HEK293 (cell line): ENCODE data around the gene PLIN4.
A peak's percentile ranks its signal among the peaks of the same experiment; 100 is the strongest.

Experiments used
- HOXA7 ChIP-seq: sonication (generic); formaldehyde crosslinking; IDR thresholded peaks from 2 replicates; pipeline ENCODE4 v1.8.1; 2022; ENCODE audit warnings: missing genetic modification reagents, borderline replicate concordance
- SCRT2 ChIP-seq: fragments of 450-650 bp; formaldehyde crosslinking; IDR thresholded peaks from 2 replicates; pipeline ENCODE4 v1.5.1; 2016; ENCODE audit warnings: missing biosample characterization, missing genetic modification characterization
- ZBTB17 ChIP-seq: fragments of 450-650 bp; formaldehyde crosslinking; IDR thresholded peaks from 2 replicates; pipeline ENCODE4 v1.5.1; 2016; ENCODE audit warnings: missing biosample characterization, missing genetic modification characterization
- ZBTB20 ChIP-seq: fragments of 450-650 bp; formaldehyde crosslinking; IDR thresholded peaks from 2 replicates; pipeline ENCODE4 v1.5.1; 2016; ENCODE audit warnings: missing biosample characterization, missing genetic modification characterization
- ZBTB48 ChIP-seq: fragments of 450-650 bp; formaldehyde crosslinking; IDR thresholded peaks from 2 replicates; pipeline ENCODE4 v1.5.1; 2016; ENCODE audit warnings: missing biosample characterization, missing genetic modification characterization
- ZIC2 ChIP-seq: fragments of 450-650 bp; formaldehyde crosslinking; IDR thresholded peaks from 2 replicates; pipeline ENCODE4 v1.5.1; 2016; ENCODE audit warnings: missing biosample characterization, missing genetic modification characterization
- ZNF10 ChIP-seq: fragments of 450-650 bp; formaldehyde crosslinking; IDR thresholded peaks from 2 replicates; pipeline ENCODE4 v1.5.1; 2017; ENCODE audit warnings: missing biosample characterization, missing genetic modification characterization
- ZNF324 ChIP-seq: fragments of 450-650 bp; formaldehyde crosslinking; IDR thresholded peaks from 2 replicates; pipeline ENCODE4 v1.5.1; 2016; ENCODE audit warnings: missing biosample characterization, missing genetic modification characterization
- ZNF549 ChIP-seq: fragments of 450-650 bp; IDR thresholded peaks from 2 replicates; pipeline ENCODE4 v1.5.1; 2018; ENCODE audit warnings: missing biosample characterization, missing genetic modification characterization, mild to moderate bottlenecking, inconsistent platforms, moderate library complexity
- ZNF596 ChIP-seq: fragments of 450-650 bp; IDR thresholded peaks from 2 replicates; pipeline ENCODE4 v1.5.0; 2018; ENCODE audit warnings: missing biosample characterization, mild to moderate bottlenecking, missing genetic modification characterization, moderate library complexity
- ZNF626 ChIP-seq: fragments of 450-650 bp; sonication (Bioruptor Pico); formaldehyde crosslinking; IDR thresholded peaks from 2 replicates; pipeline ENCODE4 v1.5.1; 2018; ENCODE audit warnings: missing biosample characterization, missing genetic modification characterization, inconsistent platforms
- ZNF660 ChIP-seq: fragments of 450-650 bp; IDR thresholded peaks from 2 replicates; pipeline ENCODE4 v1.5.1; 2018; ENCODE audit warnings: missing biosample characterization, mild to moderate bottlenecking, missing genetic modification characterization
- ZNF76 ChIP-seq: fragments of 450-650 bp; formaldehyde crosslinking; IDR thresholded peaks from 2 replicates; pipeline ENCODE4; 2016; ENCODE audit warnings: low read depth, missing biosample characterization, missing genetic modification characterization, borderline replicate concordance
- ZNF830 ChIP-seq: fragments of 450-650 bp; IDR thresholded peaks from 2 replicates; pipeline ENCODE4 v1.5.0; 2018; ENCODE audit warnings: missing biosample characterization, missing genetic modification characterization, low read depth, mild to moderate bottlenecking, moderate library complexity
- TF ChIP-seq, protein P1 (sequence below): fragments of 450-650 bp; formaldehyde crosslinking; IDR thresholded peaks from 2 replicates; pipeline ENCODE4 v1.5.1; 2016; ENCODE audit warnings: missing biosample characterization, missing genetic modification characterization, borderline replicate concordance
- TF ChIP-seq, protein P2 (sequence below): fragments of 450-650 bp; formaldehyde crosslinking; IDR thresholded peaks from 2 replicates; pipeline ENCODE4 v1.5.1; 2016; ENCODE audit warnings: missing biosample characterization, missing genetic modification characterization
- TF ChIP-seq, protein P3 (sequence below): fragments of 450-650 bp; formaldehyde crosslinking; IDR thresholded peaks from 2 replicates; pipeline ENCODE4 v1.5.1; 2016; ENCODE audit warnings: missing biosample characterization, missing genetic modification characterization
- TF ChIP-seq, protein P4 (sequence below): fragments of 450-650 bp; formaldehyde crosslinking; IDR thresholded peaks from 2 replicates; pipeline ENCODE4 v1.5.1; 2016; ENCODE audit warnings: missing biosample characterization, missing genetic modification characterization, low read depth
- TF ChIP-seq, protein P5 (sequence below): fragments of 450-650 bp; formaldehyde crosslinking; IDR thresholded peaks from 2 replicates; pipeline ENCODE4 v1.5.1; 2016; ENCODE audit warnings: missing biosample characterization, missing genetic modification characterization
- TF ChIP-seq, protein P6 (sequence below): fragments of 450-650 bp; formaldehyde crosslinking; IDR thresholded peaks from 2 replicates; pipeline ENCODE4 v1.5.1; 2016; ENCODE audit warnings: missing biosample characterization, missing genetic modification characterization

PLIN4 gene

DNA sequence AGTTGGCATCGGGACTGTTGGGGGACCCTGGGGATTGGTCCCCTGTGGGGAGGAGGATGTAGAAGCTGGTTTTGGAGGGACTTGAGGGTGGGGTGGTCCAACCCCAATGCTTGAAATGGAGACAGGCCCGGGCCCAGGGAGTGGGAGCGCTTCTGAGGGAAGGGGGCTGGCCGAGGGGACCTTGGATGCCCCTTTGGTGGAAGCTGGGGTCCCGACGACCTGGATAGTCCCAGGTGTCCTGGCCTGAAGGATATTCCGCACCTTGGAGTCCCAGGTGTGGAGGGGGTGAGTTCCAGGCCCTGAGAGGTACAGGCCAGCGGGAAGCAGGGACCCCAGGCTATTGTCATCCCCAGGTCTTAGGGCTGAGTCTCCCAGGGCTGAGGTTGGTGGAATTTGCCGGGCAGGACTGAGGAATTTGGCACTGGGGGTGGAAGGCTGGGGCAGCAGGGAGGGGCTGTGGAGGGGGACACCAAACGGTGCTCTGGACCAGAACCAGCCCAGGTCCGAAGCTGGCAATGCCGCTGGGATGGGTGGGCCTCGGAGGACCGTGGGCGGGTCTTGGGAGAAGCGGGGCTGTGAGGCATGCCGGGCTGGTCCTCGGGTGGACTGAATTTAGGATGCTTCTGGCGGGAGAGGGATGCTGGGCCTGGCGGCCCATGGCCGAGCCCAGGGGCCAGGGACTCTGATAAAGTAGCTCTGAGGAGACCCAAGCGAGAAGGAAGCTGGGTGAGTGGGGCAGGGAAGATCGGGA, 44.3 kb downstream of the PLIN4 start (continued):
- TF ChIP-seq, protein P1, sequence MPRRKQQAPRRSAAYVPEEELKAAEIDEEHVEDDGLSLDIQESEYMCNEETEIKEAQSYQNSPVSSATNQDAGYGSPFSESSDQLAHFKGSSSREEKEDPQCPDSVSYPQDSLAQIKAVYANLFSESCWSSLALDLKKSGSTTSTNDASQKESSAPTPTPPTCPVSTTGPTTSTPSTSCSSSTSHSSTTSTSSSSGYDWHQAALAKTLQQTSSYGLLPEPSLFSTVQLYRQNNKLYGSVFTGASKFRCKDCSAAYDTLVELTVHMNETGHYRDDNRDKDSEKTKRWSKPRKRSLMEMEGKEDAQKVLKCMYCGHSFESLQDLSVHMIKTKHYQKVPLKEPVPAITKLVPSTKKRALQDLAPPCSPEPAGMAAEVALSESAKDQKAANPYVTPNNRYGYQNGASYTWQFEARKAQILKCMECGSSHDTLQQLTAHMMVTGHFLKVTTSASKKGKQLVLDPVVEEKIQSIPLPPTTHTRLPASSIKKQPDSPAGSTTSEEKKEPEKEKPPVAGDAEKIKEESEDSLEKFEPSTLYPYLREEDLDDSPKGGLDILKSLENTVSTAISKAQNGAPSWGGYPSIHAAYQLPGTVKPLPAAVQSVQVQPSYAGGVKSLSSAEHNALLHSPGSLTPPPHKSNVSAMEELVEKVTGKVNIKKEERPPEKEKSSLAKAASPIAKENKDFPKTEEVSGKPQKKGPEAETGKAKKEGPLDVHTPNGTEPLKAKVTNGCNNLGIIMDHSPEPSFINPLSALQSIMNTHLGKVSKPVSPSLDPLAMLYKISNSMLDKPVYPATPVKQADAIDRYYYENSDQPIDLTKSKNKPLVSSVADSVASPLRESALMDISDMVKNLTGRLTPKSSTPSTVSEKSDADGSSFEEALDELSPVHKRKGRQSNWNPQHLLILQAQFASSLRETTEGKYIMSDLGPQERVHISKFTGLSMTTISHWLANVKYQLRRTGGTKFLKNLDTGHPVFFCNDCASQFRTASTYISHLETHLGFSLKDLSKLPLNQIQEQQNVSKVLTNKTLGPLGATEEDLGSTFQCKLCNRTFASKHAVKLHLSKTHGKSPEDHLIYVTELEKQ (tag by site-specific recombination) = no peak
- TF ChIP-seq ZNF626 (no peak), ZNF76 (tag by site-specific recombination) (peak; percentile 86), HOXA7 (CRISPR knock-in tag) (no peak), ZBTB17 (tag by site-specific recombination) (no peak), ZNF660 (tag by site-specific recombination) (no peak), ZIC2 (tag by site-specific recombination) (no peak), ZNF324 (no peak), ZNF830 (tag by site-specific recombination) (no peak), ZNF10 (tag by site-specific recombination) (no peak), ZNF549 (tag by site-specific recombination) (no peak), ZNF596 (tag by site-specific recombination) (no peak), SCRT2 (tag by site-specific recombination) (no peak), ZBTB48 (tag by site-specific recombination) (peak; percentile 92; the same call in 1 of the 2 replicates), ZBTB20 (tag by site-specific recombination) (peak; percentile 93)
- TF ChIP-seq, protein P2, sequence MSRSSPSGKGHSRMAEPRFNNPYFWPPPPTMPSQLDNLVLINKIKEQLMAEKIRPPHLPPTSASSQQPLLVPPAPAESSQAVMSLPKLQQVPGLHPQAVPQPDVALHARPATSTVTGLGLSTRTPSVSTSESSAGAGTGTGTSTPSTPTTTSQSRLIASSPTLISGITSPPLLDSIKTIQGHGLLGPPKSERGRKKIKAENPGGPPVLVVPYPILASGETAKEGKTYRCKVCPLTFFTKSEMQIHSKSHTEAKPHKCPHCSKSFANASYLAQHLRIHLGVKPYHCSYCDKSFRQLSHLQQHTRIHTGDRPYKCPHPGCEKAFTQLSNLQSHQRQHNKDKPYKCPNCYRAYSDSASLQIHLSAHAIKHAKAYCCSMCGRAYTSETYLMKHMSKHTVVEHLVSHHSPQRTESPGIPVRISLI (tag by site-specific recombination) = no peak
- TF ChIP-seq, protein P3, sequence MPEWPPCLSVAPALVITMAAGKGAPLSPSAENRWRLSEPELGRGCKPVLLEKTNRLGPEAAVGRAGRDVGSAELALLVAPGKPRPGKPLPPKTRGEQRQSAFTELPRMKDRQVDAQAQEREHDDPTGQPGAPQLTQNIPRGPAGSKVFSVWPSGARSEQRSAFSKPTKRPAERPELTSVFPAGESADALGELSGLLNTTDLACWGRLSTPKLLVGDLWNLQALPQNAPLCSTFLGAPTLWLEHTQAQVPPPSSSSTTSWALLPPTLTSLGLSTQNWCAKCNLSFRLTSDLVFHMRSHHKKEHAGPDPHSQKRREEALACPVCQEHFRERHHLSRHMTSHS = no peak; the same call in 1 of the 2 replicates
- TF ChIP-seq, protein P4, sequence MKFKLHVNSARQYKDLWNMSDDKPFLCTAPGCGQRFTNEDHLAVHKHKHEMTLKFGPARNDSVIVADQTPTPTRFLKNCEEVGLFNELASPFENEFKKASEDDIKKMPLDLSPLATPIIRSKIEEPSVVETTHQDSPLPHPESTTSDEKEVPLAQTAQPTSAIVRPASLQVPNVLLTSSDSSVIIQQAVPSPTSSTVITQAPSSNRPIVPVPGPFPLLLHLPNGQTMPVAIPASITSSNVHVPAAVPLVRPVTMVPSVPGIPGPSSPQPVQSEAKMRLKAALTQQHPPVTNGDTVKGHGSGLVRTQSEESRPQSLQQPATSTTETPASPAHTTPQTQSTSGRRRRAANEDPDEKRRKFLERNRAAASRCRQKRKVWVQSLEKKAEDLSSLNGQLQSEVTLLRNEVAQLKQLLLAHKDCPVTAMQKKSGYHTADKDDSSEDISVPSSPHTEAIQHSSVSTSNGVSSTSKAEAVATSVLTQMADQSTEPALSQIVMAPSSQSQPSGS = no peak
- TF ChIP-seq, protein P5, sequence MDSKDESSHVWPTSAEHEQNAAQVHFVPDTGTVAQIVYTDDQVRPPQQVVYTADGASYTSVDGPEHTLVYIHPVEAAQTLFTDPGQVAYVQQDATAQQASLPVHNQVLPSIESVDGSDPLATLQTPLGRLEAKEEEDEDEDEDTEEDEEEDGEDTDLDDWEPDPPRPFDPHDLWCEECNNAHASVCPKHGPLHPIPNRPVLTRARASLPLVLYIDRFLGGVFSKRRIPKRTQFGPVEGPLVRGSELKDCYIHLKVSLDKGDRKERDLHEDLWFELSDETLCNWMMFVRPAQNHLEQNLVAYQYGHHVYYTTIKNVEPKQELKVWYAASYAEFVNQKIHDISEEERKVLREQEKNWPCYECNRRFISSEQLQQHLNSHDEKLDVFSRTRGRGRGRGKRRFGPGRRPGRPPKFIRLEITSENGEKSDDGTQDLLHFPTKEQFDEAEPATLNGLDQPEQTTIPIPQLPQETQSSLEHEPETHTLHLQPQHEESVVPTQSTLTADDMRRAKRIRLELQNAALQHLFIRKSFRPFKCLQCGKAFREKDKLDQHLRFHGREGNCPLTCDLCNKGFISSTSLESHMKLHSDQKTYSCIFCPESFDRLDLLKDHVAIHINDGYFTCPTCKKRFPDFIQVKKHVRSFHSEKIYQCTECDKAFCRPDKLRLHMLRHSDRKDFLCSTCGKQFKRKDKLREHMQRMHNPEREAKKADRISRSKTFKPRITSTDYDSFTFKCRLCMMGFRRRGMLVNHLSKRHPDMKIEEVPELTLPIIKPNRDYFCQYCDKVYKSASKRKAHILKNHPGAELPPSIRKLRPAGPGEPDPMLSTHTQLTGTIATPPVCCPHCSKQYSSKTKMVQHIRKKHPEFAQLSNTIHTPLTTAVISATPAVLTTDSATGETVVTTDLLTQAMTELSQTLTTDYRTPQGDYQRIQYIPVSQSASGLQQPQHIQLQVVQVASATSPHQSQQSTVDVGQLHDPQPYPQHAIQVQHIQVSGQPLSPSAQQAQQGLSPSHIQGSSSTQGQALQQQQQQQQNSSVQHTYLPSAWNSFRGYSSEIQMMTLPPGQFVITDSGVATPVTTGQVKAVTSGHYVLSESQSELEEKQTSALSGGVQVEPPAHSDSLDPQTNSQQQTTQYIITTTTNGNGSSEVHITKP (tag by site-specific recombination) = no peak
- TF ChIP-seq, protein P6, sequence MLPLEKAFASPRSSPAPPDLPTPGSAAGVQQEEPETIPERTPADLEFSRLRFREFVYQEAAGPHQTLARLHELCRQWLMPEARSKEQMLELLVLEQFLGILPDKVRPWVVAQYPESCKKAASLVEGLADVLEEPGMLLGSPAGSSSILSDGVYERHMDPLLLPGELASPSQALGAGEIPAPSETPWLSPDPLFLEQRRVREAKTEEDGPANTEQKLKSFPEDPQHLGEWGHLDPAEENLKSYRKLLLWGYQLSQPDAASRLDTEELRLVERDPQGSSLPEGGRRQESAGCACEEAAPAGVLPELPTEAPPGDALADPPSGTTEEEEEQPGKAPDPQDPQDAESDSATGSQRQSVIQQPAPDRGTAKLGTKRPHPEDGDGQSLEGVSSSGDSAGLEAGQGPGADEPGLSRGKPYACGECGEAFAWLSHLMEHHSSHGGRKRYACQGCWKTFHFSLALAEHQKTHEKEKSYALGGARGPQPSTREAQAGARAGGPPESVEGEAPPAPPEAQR = no peak
- TF ChIP-seq, all 188 proteins: peak for 19
